Astrocyte (in vitro differentiated cells and primary cell): ENCODE results near the gene CAPS.

Experiments
- CTCF ChIP-seq: IDR thresholded peaks from 2 replicates; pipeline ENCODE4 v1.5.1; 2011; ENCODE audit warnings: low read depth, mild to moderate bottlenecking, inconsistent platforms, low read length, moderate library complexity; ENCODE audit not compliant: insufficient read depth
- EZH2 ChIP-seq: IDR thresholded peaks from 2 replicates; pipeline ENCODE4 v1.6.1; 2012; ENCODE audit warnings: mild to moderate bottlenecking, low read length, inconsistent platforms; ENCODE audit not compliant: insufficient read depth

DNA sequence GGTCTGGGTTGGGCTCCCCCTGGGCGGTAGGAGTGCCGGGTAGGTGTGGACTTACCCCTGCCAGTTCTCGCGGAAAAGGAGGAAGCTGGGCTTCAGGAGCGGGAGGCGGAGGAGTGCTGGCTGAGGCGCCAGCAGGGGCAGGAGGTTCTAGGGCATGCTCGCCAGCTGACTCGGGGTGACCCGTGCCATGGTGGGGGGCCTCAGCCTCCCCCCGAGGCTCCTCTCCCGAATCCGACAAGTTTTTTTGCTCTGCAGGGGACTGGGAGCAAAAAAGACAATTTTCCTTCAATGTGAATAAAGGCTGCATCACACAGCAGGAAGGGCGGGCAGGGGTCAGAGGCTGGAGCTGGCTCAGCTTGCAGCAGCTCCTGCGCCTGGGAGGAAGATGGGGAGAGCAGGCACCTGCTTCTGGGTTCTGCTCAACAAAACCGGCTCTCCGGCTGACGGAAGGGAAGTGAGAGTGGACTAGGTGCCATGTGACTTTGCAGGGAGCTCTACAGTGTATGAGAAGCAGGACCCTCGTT is 37.3 kb downstream of the CAPS start:
- TF ChIP-seq CTCF (no peak), EZH2 (no peak)
